ENCODE measurements around the gene RASEF.

- TF ChIP-seq CTCF (IDR thresholded peaks at IDR 0.05 in 2 of 3, conservative IDR thresholded peaks at IDR 0.05 in 1 of 3; ENCODE audit: control insufficient read depth in 2 of 3, extremely low read depth in 1 of 3, insufficient read depth in 1 of 3, low read depth in 3 of 3, low read length in 3 of 3): no peak
- no peak for TF ChIP-seq POLR2A (IDR thresholded peaks at IDR 0.05; ENCODE audit: low read depth, low read length)
- no peak for TF ChIP-seq EED (IDR thresholded peaks at IDR 0.05; ENCODE audit: low read depth)
- TF ChIP-seq JUNB (IDR thresholded peaks at IDR 0.05): no peak
- no peak for TF ChIP-seq ZBTB33 (IDR thresholded peaks at IDR 0.05)
- TF ChIP-seq USF1 (IDR thresholded peaks at IDR 0.05; ENCODE audit: borderline replicate concordance, extremely low read length, insufficient read depth, low read depth, low read length): no peak
- no peak for TF ChIP-seq HDAC6 (IDR thresholded peaks at IDR 0.05; ENCODE audit: unreplicated experiment)
- TF ChIP-seq POU2F2 (IDR thresholded peaks at IDR 0.05; ENCODE audit: borderline replicate concordance, low read depth, low read length): no peak
- no peak for TF ChIP-seq ZNF274 (IDR thresholded peaks at IDR 0.05; ENCODE audit: insufficient read depth, insufficient read length)
- no peak for TF ChIP-seq NRF1 (conservative IDR thresholded peaks at IDR 0.05; ENCODE audit: low read depth, low read length)
- TF ChIP-seq BCL3 (IDR thresholded peaks at IDR 0.05; ENCODE audit: borderline replicate concordance, insufficient read depth, low read depth, low read length, poor library complexity, severe bottlenecking): no peak
- TF ChIP-seq RAD21 (IDR thresholded peaks at IDR 0.05; ENCODE audit: insufficient read depth, low read depth, low read length): no peak
- no peak for TF ChIP-seq TCF7 (IDR thresholded peaks at IDR 0.05; ENCODE audit: borderline replicate concordance)
Measured at GRCh38 chr9:83043597-83043996, 19.3 kb downstream of the RASEF start.
